ENCODE data around the gene SPRY1. TPM values are rescaled to one million over a fixed set of nuclear protein-coding genes. Genes with fewer than 3 reads are reported as not detected.

Gene SPRY1
- total and polyA plus RNA-seq, 4 donors: 11.1 to 20.3 (median 12.4) TPM

DNA sequence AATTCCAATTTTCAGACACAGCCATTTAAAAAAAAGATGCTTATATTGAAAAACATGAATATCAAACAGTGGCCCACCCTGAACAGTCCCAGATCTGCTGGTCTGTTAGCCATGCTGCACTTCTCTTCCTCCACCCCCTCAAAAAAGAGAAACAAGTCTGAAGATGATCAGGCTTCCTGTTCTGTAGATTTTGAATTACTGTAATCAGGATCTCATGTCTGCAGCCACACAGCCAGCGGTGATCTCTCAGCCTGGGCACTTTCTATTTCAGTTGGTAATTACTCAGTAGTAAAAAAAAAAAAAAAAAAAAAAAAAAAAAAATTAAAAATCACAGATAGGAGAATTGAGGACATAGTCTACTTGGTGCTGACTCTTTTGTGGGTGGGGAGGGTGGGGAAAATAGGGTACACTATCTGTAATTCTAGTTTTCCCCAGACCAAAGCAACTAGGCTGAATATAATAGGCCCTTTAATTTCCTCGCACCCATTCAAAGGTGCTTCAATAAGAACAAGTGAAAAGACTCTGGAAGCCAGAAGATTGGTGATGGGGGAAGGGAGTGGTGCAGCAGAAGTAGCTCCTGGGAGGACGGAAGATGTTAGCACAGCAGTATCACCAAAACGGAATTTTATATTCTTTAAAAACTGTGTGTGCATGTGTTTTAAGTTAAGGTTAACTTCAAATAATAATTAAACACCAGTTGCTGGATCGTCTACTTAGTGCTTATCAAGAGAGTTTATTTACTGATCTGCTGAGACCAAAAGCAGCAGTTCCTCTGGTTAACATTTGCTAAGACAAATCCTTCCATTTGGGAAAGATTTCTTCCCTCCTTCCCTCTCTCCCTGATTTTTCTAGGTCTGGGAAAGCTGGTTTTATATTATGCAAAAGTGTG lies 47.0 kb downstream of the SPRY1 start:
- no peak for TF ChIP-seq RAD21 (IDR thresholded peaks at IDR 0.05)
- TF ChIP-seq, protein P1, sequence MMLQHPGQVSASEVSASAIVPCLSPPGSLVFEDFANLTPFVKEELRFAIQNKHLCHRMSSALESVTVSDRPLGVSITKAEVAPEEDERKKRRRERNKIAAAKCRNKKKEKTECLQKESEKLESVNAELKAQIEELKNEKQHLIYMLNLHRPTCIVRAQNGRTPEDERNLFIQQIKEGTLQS (IDR thresholded peaks at IDR 0.05): no peak
- TF ChIP-seq JUND (IDR thresholded peaks at IDR 0.05): no peak
- no peak for TF ChIP-seq NR2F2 (IDR thresholded peaks at IDR 0.05)
- no peak overlapping the region for H3K27ac ChIP-seq (ENCODE audit: low read depth in 1 of 2, low read length in 2 of 2)
- no peak for DNase-seq (ENCODE audit: low spot score)
- no peak overlapping the region for H3K9ac ChIP-seq (ENCODE audit: low read depth in 1 of 2, low read length in 2 of 2)
- H3K36me3 ChIP-seq (ENCODE audit: control insufficient read depth in 4 of 4, insufficient read depth in 3 of 4, low read depth in 1 of 4, low read length in 3 of 4): no peaks in the 10 kb centered on the region
- no peak overlapping the region for H3K4me3 ChIP-seq (ENCODE audit: low read depth in 1 of 3, low read length in 3 of 3)
- H3K27me3 ChIP-seq (ENCODE audit: control insufficient read depth in 4 of 4, insufficient read depth in 4 of 4, low read length in 3 of 4): no peaks in the 10 kb centered on the region
- peaks cover 0 to 4% (median 0%) of the 10 kb centered on the region in 4 donors for H3K4me1 ChIP-seq (ENCODE audit: control insufficient read depth in 4 of 4, insufficient read depth in 4 of 4, low read length in 3 of 4)
- 54% methylated on average over 5 of the region's 5 CpGs for WGBS
- no peaks in the 10 kb centered on the region for H3K9me3 ChIP-seq (ENCODE audit: control insufficient read depth in 4 of 4, low read length in 3 of 4)

- H3K4me1 ChIP-seq (ENCODE audit: control insufficient read depth in 4 of 4, insufficient read depth in 4 of 4, low read length in 3 of 4): peaks cover 0 to 4% (median 0%) of the 10 kb centered on the region in 4 donors
- TF ChIP-seq RAD21 (IDR thresholded peaks at IDR 0.05): peak in 1 of 2 donors; percentile 24
- TF ChIP-seq CTCF (IDR thresholded peaks at IDR 0.05; ENCODE audit: low read depth, low read length, missing input control): no peak
- TF ChIP-seq RXRA (IDR thresholded peaks at IDR 0.05): peak in 1 of 2 donors; percentile 8
- no peak for TF ChIP-seq HNF4A (conservative IDR thresholded peaks at IDR 0.05)
- TF ChIP-seq FOXA2 (IDR thresholded peaks at IDR 0.05): no peak
- TF ChIP-seq EGR1 (IDR thresholded peaks at IDR 0.05; ENCODE audit: low read depth in 2 of 2): no peak
- TF ChIP-seq HNF4G (IDR thresholded peaks at IDR 0.05): no peak
- no peak for TF ChIP-seq TAF1 (conservative IDR thresholded peaks at IDR 0.05)
- TF ChIP-seq, protein P1 (IDR thresholded peaks at IDR 0.05): no peak
- TF ChIP-seq MAX (IDR thresholded peaks at IDR 0.05): no peak
- TF ChIP-seq NR2F2 (IDR thresholded peaks at IDR 0.05): peak; percentile 96
- TF ChIP-seq, protein P2, sequence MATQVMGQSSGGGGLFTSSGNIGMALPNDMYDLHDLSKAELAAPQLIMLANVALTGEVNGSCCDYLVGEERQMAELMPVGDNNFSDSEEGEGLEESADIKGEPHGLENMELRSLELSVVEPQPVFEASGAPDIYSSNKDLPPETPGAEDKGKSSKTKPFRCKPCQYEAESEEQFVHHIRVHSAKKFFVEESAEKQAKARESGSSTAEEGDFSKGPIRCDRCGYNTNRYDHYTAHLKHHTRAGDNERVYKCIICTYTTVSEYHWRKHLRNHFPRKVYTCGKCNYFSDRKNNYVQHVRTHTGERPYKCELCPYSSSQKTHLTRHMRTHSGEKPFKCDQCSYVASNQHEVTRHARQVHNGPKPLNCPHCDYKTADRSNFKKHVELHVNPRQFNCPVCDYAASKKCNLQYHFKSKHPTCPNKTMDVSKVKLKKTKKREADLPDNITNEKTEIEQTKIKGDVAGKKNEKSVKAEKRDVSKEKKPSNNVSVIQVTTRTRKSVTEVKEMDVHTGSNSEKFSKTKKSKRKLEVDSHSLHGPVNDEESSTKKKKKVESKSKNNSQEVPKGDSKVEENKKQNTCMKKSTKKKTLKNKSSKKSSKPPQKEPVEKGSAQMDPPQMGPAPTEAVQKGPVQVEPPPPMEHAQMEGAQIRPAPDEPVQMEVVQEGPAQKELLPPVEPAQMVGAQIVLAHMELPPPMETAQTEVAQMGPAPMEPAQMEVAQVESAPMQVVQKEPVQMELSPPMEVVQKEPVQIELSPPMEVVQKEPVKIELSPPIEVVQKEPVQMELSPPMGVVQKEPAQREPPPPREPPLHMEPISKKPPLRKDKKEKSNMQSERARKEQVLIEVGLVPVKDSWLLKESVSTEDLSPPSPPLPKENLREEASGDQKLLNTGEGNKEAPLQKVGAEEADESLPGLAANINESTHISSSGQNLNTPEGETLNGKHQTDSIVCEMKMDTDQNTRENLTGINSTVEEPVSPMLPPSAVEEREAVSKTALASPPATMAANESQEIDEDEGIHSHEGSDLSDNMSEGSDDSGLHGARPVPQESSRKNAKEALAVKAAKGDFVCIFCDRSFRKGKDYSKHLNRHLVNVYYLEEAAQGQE (IDR thresholded peaks at IDR 0.05): no peak
- TF ChIP-seq JUND (IDR thresholded peaks at IDR 0.05): no peak
- peak; percentile 17 for TF ChIP-seq SP1 (IDR thresholded peaks at IDR 0.05)
- TF ChIP-seq YY1 (IDR thresholded peaks at IDR 0.05): peak; percentile 13
Observed at GRCh38 chr4:123444290-123444731, 47.7 kb downstream of the SPRY1 start.

More at GRCh38 chr4:123444290-123444731, 47.7 kb downstream of the SPRY1 start:
- WGBS: 32% methylated on average over 10 of the region's 10 CpGs
- Histone ChIP-seq H3K9me3 (ENCODE audit: control insufficient read depth in 4 of 4, low read length in 3 of 4) (no peaks in the 10 kb centered on the region), H3K36me3 (ENCODE audit: control insufficient read depth in 4 of 4, insufficient read depth in 3 of 4, low read depth in 1 of 4, low read length in 3 of 4) (no peaks in the 10 kb centered on the region), H3K9ac (ENCODE audit: low read depth in 1 of 2, low read length in 2 of 2) (no peak overlapping the region), H3K4me3 (ENCODE audit: low read depth in 1 of 3, low read length in 3 of 3) (no peak overlapping the region), H3K27me3 (ENCODE audit: control insufficient read depth in 4 of 4, insufficient read depth in 4 of 4, low read length in 3 of 4) (no peaks in the 10 kb centered on the region), H3K27ac (ENCODE audit: low read depth in 1 of 2, low read length in 2 of 2) (no peak overlapping the region)
- peak; percentile 47 for DNase-seq (ENCODE audit: low spot score)

All from liver (tissue), 9 donors.